Stimulated activated CD8-positive, alpha-beta memory T cell treated with anti-CD3 and anti-CD28 coated beads, Interleukin-4, amount 100 ng/mL, for 4 hours (primary cell): ENCODE data around the gene CRACR2B.

Source experiments
- DNase-seq, 2 donors: peaks; one replicate each; pipeline ENCODE4 v3.0.0-alpha.2; 2020; ENCODE audit warnings: low read depth in 2 of 2, low spot score in 1 of 2

CRACR2B gene

GRCh38 chr11:838441-839279, 10.9 kb downstream of the CRACR2B start:
- DNase-seq: no peak

- no peak for DNase-seq
Observed at GRCh38 chr11:839280-839623, 11.5 kb downstream of the CRACR2B start.

- DNase-seq: no peak
Observed at GRCh38 chr11:839875-840617, 12.3 kb downstream of the CRACR2B start.

- no peak for DNase-seq
Observed at GRCh38 chr11:841981-842369, 14.3 kb downstream of the CRACR2B start.

- peak; percentile 70 to 73 for DNase-seq
Observed at GRCh38 chr11:842370-843002, 14.8 kb downstream of the CRACR2B start, which contains the start of the genes POLR2L and TSPAN4. POLR2L (minus strand) TSS chr11:842529; CDS start chr11:842508, 21 bp downstream. TSPAN4 (plus strand) TSS chr11:842852; CDS start chr11:850305, 7,453 bp downstream.

- DNase-seq: no peak
Observed at GRCh38 chr11:843086-843734, 15.5 kb downstream of the CRACR2B start.

- no peak for DNase-seq
Observed at GRCh38 chr11:843818-844692, 16.3 kb downstream of the CRACR2B start.

GRCh38 chr11:844693-845644, 17.2 kb downstream of the CRACR2B start:
- no peak for DNase-seq

GRCh38 chr11:845872-846495, 18.3 kb downstream of the CRACR2B start:
- DNase-seq: no peak

GRCh38 chr11:846496-847098, 18.9 kb downstream of the CRACR2B start:
- no peak for DNase-seq

- DNase-seq: no peak
Observed at GRCh38 chr11:847876-848275, 20.2 kb downstream of the CRACR2B start.

- DNase-seq: peak; percentile 32 to 33
Observed at GRCh38 chr11:848380-848931, 20.7 kb downstream of the CRACR2B start.

- no peak for DNase-seq
Observed at GRCh38 chr11:849104-849824, 21.5 kb downstream of the CRACR2B start.

GRCh38 chr11:849951-850774, 22.4 kb downstream of the CRACR2B start:
- DNase-seq: no peak

GRCh38 chr11:850775-851763, 23.4 kb downstream of the CRACR2B start:
- DNase-seq: no peak
